GM12801 (cell line): Measurements from ENCODE around the gene USP14.

ENCODE experiments used
- CTCF ChIP-seq: IDR thresholded peaks from one replicate; pipeline ENCODE4 v1.5.1; 2011; ENCODE audit warnings: control low read depth; ENCODE audit not compliant: insufficient read length; ENCODE audit errors: extremely low read depth

Gene USP14

GRCh38 chr18:217532-218336, 59.4 kb downstream of the USP14 start:
- no peak for TF ChIP-seq CTCF

DNA sequence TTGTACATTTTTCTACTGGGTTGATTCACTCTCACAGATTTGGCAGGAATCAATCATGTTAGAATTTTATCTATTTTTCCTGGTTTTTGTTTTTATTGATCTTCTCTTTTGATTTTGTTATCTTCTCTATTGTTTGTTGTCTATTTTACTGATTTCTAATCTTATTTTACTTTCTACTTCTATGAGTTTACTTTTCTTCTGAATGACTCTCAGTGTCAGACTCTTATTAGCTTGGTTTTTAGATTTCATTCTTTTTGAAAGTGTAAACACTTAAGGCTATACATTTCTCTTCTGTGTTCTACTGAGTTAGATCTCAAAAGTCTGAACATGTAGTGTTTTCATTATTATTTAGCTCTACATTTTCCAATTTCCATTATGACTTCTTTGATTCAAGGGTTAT, 62.4 kb downstream of the USP14 start:
- TF ChIP-seq CTCF = no peak

DNA sequence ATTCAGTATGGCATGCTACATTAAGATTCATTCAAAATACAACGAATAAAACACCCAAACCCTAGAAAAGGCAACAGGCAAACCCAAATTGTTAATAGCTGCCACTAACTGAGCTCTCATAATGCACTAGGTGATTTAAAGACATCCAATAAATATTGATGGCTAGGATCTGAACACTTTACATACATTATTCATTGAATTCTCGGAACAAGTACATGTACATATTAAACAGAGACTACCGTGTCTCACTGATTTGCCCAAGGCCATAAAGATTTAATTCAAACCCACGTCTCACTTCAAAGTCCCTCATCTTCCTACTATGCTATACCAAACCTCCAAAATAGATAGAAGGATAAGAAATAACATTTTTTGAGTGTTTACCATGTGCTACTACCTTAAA, 67.4 kb downstream of the USP14 start:
- TF ChIP-seq CTCF = no peak

DNA sequence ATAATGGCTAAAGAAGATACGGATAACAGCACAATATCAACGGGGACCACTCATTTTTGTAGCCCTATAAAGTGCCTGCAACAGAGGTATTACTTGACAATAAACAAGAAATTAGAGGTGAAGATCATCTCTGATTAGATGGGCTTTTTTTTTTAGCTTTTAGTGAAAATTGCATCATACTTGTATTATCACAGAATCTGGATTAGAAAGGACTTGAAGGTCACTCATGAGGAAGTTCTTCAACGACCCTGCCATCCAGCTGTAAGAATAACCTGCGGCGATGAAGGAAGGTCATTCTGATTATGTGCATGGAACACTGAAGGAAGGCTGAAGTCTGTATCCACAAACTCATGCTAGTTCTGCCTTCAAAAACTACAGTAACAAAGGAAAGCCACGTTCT, 69.0 kb downstream of the USP14 start:
- TF ChIP-seq CTCF = no peak

GRCh38 chr18:227902-228301, 69.5 kb downstream of the USP14 start:
- no peak for TF ChIP-seq CTCF

- no peak for TF ChIP-seq CTCF
Measured at GRCh38 chr18:228586-228985, 70.2 kb downstream of the USP14 start.

GRCh38 chr18:231563-231962, 73.2 kb downstream of the USP14 start:
- no peak for TF ChIP-seq CTCF
